IPS-20b (cell line): ENCODE data around the gene OR9Q1.
"Not testable (repeated sequence)": the region's sequence is repeated elsewhere in the genome, so short reads cannot be mapped to it uniquely, and the experiment has no call there.

Experiments
- H3K27ac ChIP-seq: one replicate; pipeline ENCODE4 v1.5.1; 2013; ENCODE audit warnings: low read length
- H3K27me3 ChIP-seq: 2 replicates; pipeline ENCODE4 v1.6.1; 2013; ENCODE audit warnings: mild to moderate bottlenecking, low read length, inconsistent platforms; ENCODE audit not compliant: insufficient read depth
- H3K36me3 ChIP-seq: 2 replicates; pipeline ENCODE4 v1.6.1; 2013; ENCODE audit warnings: low read depth, mild to moderate bottlenecking, inconsistent platforms, low read length, moderate library complexity; ENCODE audit not compliant: insufficient read depth
- H3K4me1 ChIP-seq: 2 replicates; pipeline ENCODE4 v1.6.1; 2013; ENCODE audit warnings: mild to moderate bottlenecking, control low read depth, inconsistent platforms, low read length, moderate library complexity; ENCODE audit not compliant: insufficient read depth
- H3K4me3 ChIP-seq: 2 replicates; pipeline ENCODE4 v1.5.1; 2013; ENCODE audit warnings: mild to moderate bottlenecking, low read length, inconsistent platforms
- H3K9ac ChIP-seq: 2 replicates; pipeline ENCODE4 v1.6.1; 2013; ENCODE audit warnings: low read depth, mild to moderate bottlenecking, inconsistent platforms, low read length, moderate library complexity
- H3K9me3 ChIP-seq: 2 replicates; pipeline ENCODE4 v1.6.1; 2013; ENCODE audit warnings: mild to moderate bottlenecking, low read depth, low read length, inconsistent platforms; ENCODE audit not compliant: insufficient read depth

Gene OR9Q1

GRCh38 chr11:58000021-58000420 lies 23.7 kb upstream of the OR9Q1 start:
- not testable (repeated sequence) for H3K9ac ChIP-seq, H3K27me3 ChIP-seq, H3K9me3 ChIP-seq, H3K36me3 ChIP-seq, H3K4me1 ChIP-seq, H3K27ac ChIP-seq, H3K4me3 ChIP-seq

- Histone ChIP-seq H3K4me3 (no peak overlapping the region), H3K36me3 (no peaks in the 10 kb centered on the region), H3K4me1 (0 out of 2 replicates have a peak, but pooled peaks cover 2% of the 10 kb centered on the region), H3K27ac (no peak overlapping the region), H3K9me3 (no peaks in the 10 kb centered on the region), H3K9ac (no peak overlapping the region), H3K27me3 (no peaks in the 10 kb centered on the region)
Observed at GRCh38 chr11:58000699-58001098, 23.0 kb upstream of the OR9Q1 start.

GRCh38 chr11:58003036-58003435 lies 20.6 kb upstream of the OR9Q1 start:
- Histone ChIP-seq H3K9me3 (no peaks in the 10 kb centered on the region), H3K4me1 (0 out of 2 replicates have a peak, but pooled peaks cover 2% of the 10 kb centered on the region), H3K36me3 (no peaks in the 10 kb centered on the region), H3K9ac (no peak overlapping the region), H3K27me3 (no peaks in the 10 kb centered on the region), H3K4me3 (no peak overlapping the region), H3K27ac (no peak overlapping the region)

- Histone ChIP-seq H3K9ac (no peak overlapping the region), H3K4me1 (0 out of 2 replicates have a peak, but pooled peaks cover 2% of the 10 kb centered on the region), H3K27me3 (no peaks in the 10 kb centered on the region), H3K4me3 (no peak overlapping the region), H3K9me3 (no peaks in the 10 kb centered on the region), H3K36me3 (no peaks in the 10 kb centered on the region), H3K27ac (no peak overlapping the region)
Observed at GRCh38 chr11:58003591-58003990, 20.1 kb upstream of the OR9Q1 start.

- no peak overlapping the region for H3K9ac ChIP-seq
- no peaks in the 10 kb centered on the region for H3K9me3 ChIP-seq
- H3K4me1 ChIP-seq, result 0 out of 2 replicates have a peak, but pooled peaks cover 2% of the 10 kb centered on the region
- H3K27ac ChIP-seq, result no peak overlapping the region
- H3K36me3 ChIP-seq, result no peaks in the 10 kb centered on the region
- H3K4me3 ChIP-seq, result no peak overlapping the region
- no peaks in the 10 kb centered on the region for H3K27me3 ChIP-seq
Observed at GRCh38 chr11:58004664-58005063, 19.0 kb upstream of the OR9Q1 start.

- H3K9ac ChIP-seq, result no peak overlapping the region
- H3K9me3 ChIP-seq, result no peaks in the 10 kb centered on the region
- no peaks in the 10 kb centered on the region for H3K36me3 ChIP-seq
- 0 out of 2 replicates have a peak, but pooled peaks cover 2% of the 10 kb centered on the region for H3K4me1 ChIP-seq
- H3K27ac ChIP-seq, result no peak overlapping the region
- no peaks in the 10 kb centered on the region for H3K27me3 ChIP-seq
- H3K4me3 ChIP-seq, result no peak overlapping the region
Observed at GRCh38 chr11:58006940-58007339, 16.7 kb upstream of the OR9Q1 start.

GRCh38 chr11:58011771-58012170 lies 11.9 kb upstream of the OR9Q1 start:
- Histone ChIP-seq H3K27me3 (no peaks in the 10 kb centered on the region), H3K4me3 (no peak overlapping the region), H3K9me3 (no peaks in the 10 kb centered on the region), H3K4me1 (no peaks in the 10 kb centered on the region), H3K36me3 (no peaks in the 10 kb centered on the region), H3K9ac (no peak overlapping the region), H3K27ac (no peak overlapping the region)

GRCh38 chr11:58024601-58025091 lies 965 bp downstream of the OR9Q1 start:
- Histone ChIP-seq H3K36me3 (no peaks in the 10 kb centered on the region), H3K4me1 (no peaks in the 10 kb centered on the region), H3K9me3 (no peaks in the 10 kb centered on the region), H3K4me3 (no peak overlapping the region), H3K27ac (no peak overlapping the region), H3K27me3 (no peaks in the 10 kb centered on the region), H3K9ac (no peak overlapping the region)

GRCh38 chr11:58027341-58027740 lies 3.7 kb downstream of the OR9Q1 start:
- H3K9ac ChIP-seq, result no peak overlapping the region
- H3K4me1 ChIP-seq, result no peaks in the 10 kb centered on the region
- H3K9me3 ChIP-seq, result no peaks in the 10 kb centered on the region
- H3K27me3 ChIP-seq, result no peaks in the 10 kb centered on the region
- no peak overlapping the region for H3K27ac ChIP-seq
- H3K36me3 ChIP-seq, result no peaks in the 10 kb centered on the region
- H3K4me3 ChIP-seq, result no peak overlapping the region

GRCh38 chr11:58028687-58029411 lies 5.2 kb downstream of the OR9Q1 start:
- no peaks in the 10 kb centered on the region for H3K27me3 ChIP-seq
- no peak overlapping the region for H3K9ac ChIP-seq
- H3K9me3 ChIP-seq, result peaks cover 7% of the 10 kb centered on the region; the same call in 1 of the 2 replicates
- H3K4me3 ChIP-seq, result no peak overlapping the region
- H3K27ac ChIP-seq, result no peak overlapping the region
- H3K36me3 ChIP-seq, result no peaks in the 10 kb centered on the region
- H3K4me1 ChIP-seq, result no peaks in the 10 kb centered on the region

GRCh38 chr11:58030653-58031052 lies 7.0 kb downstream of the OR9Q1 start, which contains the start of gene OR6Q1:
Gene OR6Q1, plus strand, starts transcription at chr11:58030953. Its CDS starts 0 bp downstream, at chr11:58030953.
- no peaks in the 10 kb centered on the region for H3K4me1 ChIP-seq
- H3K9ac ChIP-seq, result no peak within 1 kb of the TSS

GRCh38 chr11:58034471-58034870 lies 10.8 kb downstream of the OR9Q1 start:
- Histone ChIP-seq H3K27ac (no peak overlapping the region), H3K36me3 (no peaks in the 10 kb centered on the region), H3K27me3 (no peaks in the 10 kb centered on the region), H3K9ac (no peak overlapping the region), H3K4me3 (no peak overlapping the region), H3K4me1 (no peaks in the 10 kb centered on the region), H3K9me3 (peaks cover 12% of the 10 kb centered on the region; the same call in 1 of the 2 replicates)

More at GRCh38 chr11:58030653-58031052, 7.0 kb downstream of the OR9Q1 start, which contains the start of gene OR6Q1:
- Histone ChIP-seq H3K27me3 (no peaks in the 10 kb centered on the region), H3K36me3 (no peaks in the 10 kb centered on the region), H3K4me3 (no peak within 1 kb of the TSS), H3K9me3 (peaks cover 7% of the 10 kb centered on the region; the same call in 1 of the 2 replicates), H3K27ac (no peak within 1 kb of the TSS)
